ENCODE data around the gene UTP11.
"Not testable (repeated sequence)": the region's sequence is repeated elsewhere in the genome, so short reads cannot be mapped to it uniquely, and the experiment has no call there.

Gene UTP11

GRCh38 chr1:38028105-38028591 lies 15.6 kb downstream of the UTP11 start:
- DNase-seq, result no peak

- DNase-seq, result no peak
Observed at GRCh38 chr1:38028671-38029070, 16.1 kb downstream of the UTP11 start.

GRCh38 chr1:38029081-38029681 lies 16.6 kb downstream of the UTP11 start:
- DNase-seq, result peak; percentile 45

GRCh38 chr1:38029685-38030511 lies 17.4 kb downstream of the UTP11 start:
- DNase-seq, result peak; percentile 78

GRCh38 chr1:38030596-38031512 lies 18.3 kb downstream of the UTP11 start:
- no peak for DNase-seq

- no peak for DNase-seq
Observed at GRCh38 chr1:38031513-38031866, 19.0 kb downstream of the UTP11 start.

GRCh38 chr1:38032992-38033391 lies 20.5 kb downstream of the UTP11 start:
- DNase-seq, result not testable (repeated sequence)

GRCh38 chr1:38034871-38035270 lies 22.3 kb downstream of the UTP11 start:
- no peak for DNase-seq

GRCh38 chr1:38037221-38037939 lies 24.8 kb downstream of the UTP11 start:
- no peak for DNase-seq

- peak; percentile 81 for DNase-seq
Observed at GRCh38 chr1:38038861-38039260, 26.3 kb downstream of the UTP11 start.

GRCh38 chr1:38039331-38040088 lies 27.0 kb downstream of the UTP11 start:
- no peak for DNase-seq

- DNase-seq, result no peak
Observed at GRCh38 chr1:38041936-38042834, 29.7 kb downstream of the UTP11 start.

- DNase-seq, result no peak
Observed at GRCh38 chr1:38043036-38043747, 30.7 kb downstream of the UTP11 start.

- DNase-seq, result no peak
Observed at GRCh38 chr1:38044221-38045215, 32.0 kb downstream of the UTP11 start.

GRCh38 chr1:38045401-38046332 lies 33.1 kb downstream of the UTP11 start:
- DNase-seq, result no peak

- DNase-seq, result no peak
Observed at GRCh38 chr1:38046333-38046883, 33.9 kb downstream of the UTP11 start, which contains the start of gene POU3F1. TSS of gene POU3F1 (minus strand) at chr1:38046793. CDS start at chr1:38046743, 50 bp downstream.
